NOMO-1 (cell line): Measurements from ENCODE around the gene SLC17A6.

Experiments used
- DNase-seq, 2 experiments: peaks; one replicate each; lab custom pipeline; 2025; ENCODE audit not compliant: unreplicated experiment in 2 of 2; lab: John Stamatoyannopoulos, UW

SLC17A6 gene

GRCh38 chr11:22389526-22390282, 51.5 kb downstream of the SLC17A6 start:
- no peak for DNase-seq

GRCh38 chr11:22390283-22390655, 52.1 kb downstream of the SLC17A6 start:
- no peak for DNase-seq

- DNase-seq = no peak
Observed at GRCh38 chr11:22392561-22392960, 54.4 kb downstream of the SLC17A6 start.

GRCh38 chr11:22405377-22405776, 67.2 kb downstream of the SLC17A6 start:
- DNase-seq = no peak

GRCh38 chr11:22407267-22407666, 69.1 kb downstream of the SLC17A6 start:
- no peak for DNase-seq

- DNase-seq = no peak
Observed at GRCh38 chr11:22407921-22408320, 69.7 kb downstream of the SLC17A6 start.

GRCh38 chr11:22415476-22415875, 77.3 kb downstream of the SLC17A6 start:
- DNase-seq = no peak

- DNase-seq = no peak
Observed at GRCh38 chr11:22416462-22416861, 78.3 kb downstream of the SLC17A6 start.

GRCh38 chr11:22426915-22427314, 88.7 kb downstream of the SLC17A6 start:
- no peak for DNase-seq
